Thymus (tissue), 11 donors: ENCODE measurements around the gene TMED9. TPM values are rescaled to one million over a fixed set of nuclear protein-coding genes. Genes with fewer than 3 reads are reported as not detected.
"Not testable (repeated sequence)": the region's sequence is repeated elsewhere in the genome, so short reads cannot be mapped to it uniquely, and the experiment has no call there.

Experiments
- DNase-seq, 9 donors: peaks; one replicate each; pipeline ENCODE4 v3.0.0-alpha.2; 2013; ENCODE audit warnings: low spot score in 9 of 9, low read depth in 6 of 9, missing footprints in 1 of 9
- H3K27ac ChIP-seq, 2 donors: one replicate each; pipeline ENCODE4 v1.5.1; 2013; ENCODE audit warnings: control low read depth in 1 of 2, low read depth in 1 of 2, low read length in 1 of 2, mild to moderate bottlenecking in 1 of 2, moderate library complexity in 1 of 2
- H3K27me3 ChIP-seq, 2 donors: one replicate each; pipeline ENCODE4 v1.5.1; 2013; ENCODE audit warnings: low read length in 1 of 2; ENCODE audit not compliant: control insufficient read depth in 2 of 2, insufficient read depth in 1 of 2
- H3K36me3 ChIP-seq, 2 donors: one replicate each; pipeline ENCODE4 v1.5.1; 2013; ENCODE audit warnings: low read length in 1 of 2, mild to moderate bottlenecking in 1 of 2, moderate library complexity in 1 of 2; ENCODE audit not compliant: control insufficient read depth in 2 of 2, insufficient read depth in 2 of 2
- H3K4me1 ChIP-seq, 2 donors: one replicate each; pipeline ENCODE4 v1.5.1; 2013; ENCODE audit warnings: low read length in 2 of 2; ENCODE audit not compliant: control insufficient read depth in 2 of 2, insufficient read depth in 2 of 2
- H3K4me3 ChIP-seq, 2 donors: one replicate each; pipeline ENCODE4 v1.5.1; 2013; ENCODE audit warnings: low read length in 2 of 2, control low read depth in 1 of 2, mild to moderate bottlenecking in 1 of 2
- H3K9me3 ChIP-seq, 2 donors: one replicate each; pipeline ENCODE4 v1.5.1; 2013; ENCODE audit warnings: low read length in 1 of 2, mild to moderate bottlenecking in 1 of 2; ENCODE audit not compliant: control insufficient read depth in 2 of 2, insufficient read depth in 1 of 2
- WGBS: extraction: QIAGEN DNeasy Blood & Tissue Kit; methylation state at CpG from one replicate; pipeline ENCODE4 v1.1.7; 2013; 5-methylcytosine and 5-hydroxymethylcytosine counted together
- polyA plus RNA-seq: library from polyadenylated mRNA; stranded (reverse); fragments of 200-250 nt; gene quantifications from one replicate; pipeline ENCODE4 v1.2.3, GENCODE V29; 2013
- total RNA-seq: library from RNA; stranded (reverse); fragments of 120-200 nt; gene quantifications from one replicate; pipeline ENCODE4 v1.2.4, GENCODE V29; 2013
- donor health status: healthy.

The TMED9 gene
- total and polyA plus RNA-seq, 2 donors: 37.9 to 104 TPM

DNA sequence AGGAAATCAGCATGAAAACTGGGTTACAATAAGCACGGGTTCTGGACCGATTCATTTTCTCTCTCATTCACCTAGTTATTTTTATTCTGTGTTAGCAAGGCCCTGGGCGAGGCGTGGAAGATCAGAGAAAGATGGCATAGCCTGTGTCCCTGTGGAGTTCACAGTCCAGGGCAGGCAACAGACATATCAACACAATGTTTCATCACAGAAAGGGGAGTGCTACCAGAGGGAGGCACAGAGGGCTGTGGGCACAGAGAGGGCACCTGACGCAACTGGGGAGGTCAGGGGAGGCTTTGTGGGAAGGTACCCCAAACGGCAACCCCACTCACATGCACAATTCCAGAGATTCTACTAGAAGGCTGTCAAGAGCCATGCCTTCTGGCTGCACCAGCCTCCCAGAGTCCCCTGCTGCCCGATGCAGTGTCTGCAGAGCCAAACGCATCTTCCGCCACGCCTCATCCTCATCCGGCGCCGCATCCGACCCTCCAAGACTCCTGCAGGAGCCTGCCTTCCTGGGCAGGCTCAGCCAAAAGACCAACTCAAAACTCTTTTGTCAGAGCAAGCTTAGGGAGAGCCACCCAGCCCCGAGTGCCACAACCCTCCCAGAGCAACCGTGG lies 39.1 kb upstream of the TMED9 start:
- WGBS: 90% methylated on average over 16 of the region's 16 CpGs
- Histone ChIP-seq H3K27me3 (no peaks in the 10 kb centered on the region), H3K27ac (no peak overlapping the region), H3K9me3 (no peaks in the 10 kb centered on the region), H3K4me1 (peaks cover 9 to 24% of the 10 kb centered on the region in 2 donors), H3K36me3 (peaks cover 8 to 28% of the 10 kb centered on the region in 2 donors), H3K4me3 (peak overlapping the region; percentile 62 to 74)
- DNase-seq: no peak

DNA sequence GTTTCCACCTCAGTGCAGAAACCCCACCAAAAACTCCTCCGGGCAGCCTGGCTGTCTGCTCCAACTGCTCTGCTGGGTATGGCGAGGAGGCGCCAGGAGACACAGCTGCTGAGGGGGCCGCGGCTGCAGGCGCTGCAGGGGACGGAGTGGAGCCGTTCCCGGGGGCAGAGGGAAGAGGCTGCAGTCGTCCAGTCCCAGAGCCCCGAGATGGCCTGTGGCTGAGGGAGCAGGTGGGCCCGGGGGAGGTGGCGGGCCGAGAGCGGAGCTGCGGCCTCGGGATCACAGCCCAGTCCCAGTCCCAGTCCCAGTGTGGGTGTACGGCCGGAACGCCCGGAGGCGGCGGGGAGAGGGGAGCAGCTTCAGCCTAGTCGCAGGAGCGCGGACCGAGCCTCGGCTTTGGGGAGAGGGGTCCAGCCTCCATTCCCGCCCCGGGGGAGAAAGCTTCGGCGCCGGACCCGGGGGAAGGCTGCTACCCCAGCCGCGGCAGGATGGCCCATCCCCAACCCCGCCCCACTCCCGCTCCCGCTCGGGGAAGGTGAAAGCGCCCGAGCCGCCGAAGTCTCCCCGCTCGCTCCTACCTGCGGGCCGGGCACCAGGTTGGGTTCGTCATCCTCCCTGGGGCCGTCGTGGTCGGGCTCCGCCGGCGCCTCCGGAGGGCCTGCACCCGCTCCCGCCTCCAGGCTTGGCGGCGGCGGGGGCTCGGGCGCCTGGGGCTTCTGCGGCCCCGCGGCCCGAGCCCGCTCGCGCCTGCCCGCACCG lies 38.2 kb upstream of the TMED9 start:
- Histone ChIP-seq H3K4me1 (peaks cover 9 to 24% of the 10 kb centered on the region in 2 donors), H3K27ac (peak overlapping the region in 1 of 2 donors; percentile 22), H3K9me3 (no peaks in the 10 kb centered on the region), H3K4me3 (peak overlapping the region; percentile 62 to 74), H3K36me3 (peaks cover 8 to 28% of the 10 kb centered on the region in 2 donors), H3K27me3 (no peaks in the 10 kb centered on the region)
- DNase-seq: peak in 4 of 9 donors; percentile 10 to 51 (median 25)
- under 1% methylated on average over 72 of the region's 72 CpGs for WGBS

DNA sequence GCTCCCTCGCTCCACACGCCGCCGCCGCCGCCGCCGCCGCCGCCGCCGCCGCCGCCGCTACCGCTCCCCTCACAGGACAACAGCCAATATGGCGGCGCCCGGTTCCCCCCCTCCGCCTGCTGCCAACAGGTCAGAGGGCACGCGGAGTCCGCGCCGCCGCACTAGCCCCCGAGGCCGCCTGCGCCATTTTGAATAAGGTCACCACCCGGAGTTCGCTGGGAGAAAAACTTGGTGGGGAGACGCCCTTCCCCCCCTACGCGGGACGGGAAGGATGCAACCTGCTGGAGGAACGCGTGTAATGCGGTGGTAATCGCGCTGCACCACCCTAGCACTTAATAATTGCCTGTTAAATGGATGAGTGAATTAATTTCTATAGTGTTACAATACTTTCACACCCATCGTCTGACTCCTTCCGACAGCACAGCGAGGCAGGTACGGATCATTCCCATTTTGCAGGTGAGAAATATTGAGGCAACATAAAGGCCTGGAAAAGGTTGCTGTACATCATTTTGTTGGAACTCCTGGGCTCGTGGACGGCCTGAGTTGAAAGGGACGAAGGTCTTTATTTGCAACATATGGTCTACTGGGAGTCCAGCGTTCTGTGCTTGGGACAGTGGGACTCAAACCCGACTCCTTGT lies 37.4 kb upstream of the TMED9 start, which contains the start of gene FAM193B:
FAM193B (minus strand) TSS at position 90 of the 638 bp plus-strand sequence. CDS start 105 bp downstream, outside the sequence.
- H3K4me3 ChIP-seq: peak within 1 kb of the TSS; percentile 62 to 74
- WGBS: 11% methylated on average over 49 of the region's 49 CpGs
- DNase-seq: peak; percentile 70 to 95 (median 85)

DNA sequence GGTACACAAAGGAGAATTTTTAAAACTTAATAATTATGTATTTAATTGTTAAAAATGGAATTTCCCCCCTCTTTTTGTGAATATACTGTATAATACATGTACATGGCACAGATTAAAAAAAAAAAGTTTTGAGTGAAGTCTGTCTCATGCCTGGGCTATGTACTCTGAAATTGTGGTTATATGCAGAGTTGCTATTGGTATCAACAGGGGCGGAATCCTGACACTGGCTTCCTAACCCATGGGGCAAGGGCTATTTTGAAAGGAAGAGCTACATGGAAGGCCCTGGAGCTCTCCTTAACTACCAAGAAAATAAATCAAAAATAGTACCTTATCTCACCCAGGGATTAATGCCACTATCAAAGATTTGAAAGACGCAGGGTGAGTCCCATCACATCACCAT lies 36.8 kb upstream of the TMED9 start:
- Histone ChIP-seq H3K27me3 (no peaks in the 10 kb centered on the region), H3K27ac (no peak overlapping the region), H3K9me3 (no peaks in the 10 kb centered on the region), H3K4me1 (peaks cover 9 to 24% of the 10 kb centered on the region in 2 donors), H3K36me3 (peaks cover 5 to 22% of the 10 kb centered on the region in 2 donors), H3K4me3 (no peak overlapping the region)
- no peak for DNase-seq
- WGBS: over 99% methylated on average over 2 of the region's 2 CpGs

More for the DNA sequence above, 37.4 kb upstream of the TMED9 start, which contains the start of gene FAM193B:
- peaks cover 9 to 24% of the 10 kb centered on the region in 2 donors for H3K4me1 ChIP-seq
- peaks cover 6 to 25% of the 10 kb centered on the region in 2 donors for H3K36me3 ChIP-seq
- H3K27me3 ChIP-seq: no peaks in the 10 kb centered on the region
- no peaks in the 10 kb centered on the region for H3K9me3 ChIP-seq
- peak within 1 kb of the TSS in 1 of 2 donors; percentile 39 for H3K27ac ChIP-seq

DNA sequence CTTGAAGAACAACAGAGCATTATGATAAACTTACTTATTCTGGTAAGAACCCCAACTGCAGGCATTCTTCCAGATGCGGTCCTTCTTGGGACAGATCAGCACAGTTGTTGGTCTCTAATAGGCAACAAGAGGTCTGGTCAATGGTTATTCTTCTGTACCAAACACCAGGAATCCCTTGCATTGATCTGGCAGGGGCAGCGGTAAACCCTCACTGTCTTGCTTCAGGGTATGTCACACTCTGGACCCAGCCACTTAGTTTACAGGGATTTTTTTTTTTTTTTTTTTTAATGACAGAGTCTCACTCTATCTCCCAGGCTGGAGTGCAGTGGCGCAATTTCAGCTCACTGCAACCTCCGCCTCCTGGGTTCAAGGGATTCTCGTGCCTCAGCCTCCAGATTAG lies 36.3 kb upstream of the TMED9 start:
- Histone ChIP-seq H3K36me3 (peaks cover 5 to 17% of the 10 kb centered on the region in 2 donors), H3K27ac (no peak overlapping the region), H3K4me1 (peaks cover 9 to 24% of the 10 kb centered on the region in 2 donors), H3K9me3 (no peaks in the 10 kb centered on the region), H3K4me3 (no peak overlapping the region), H3K27me3 (no peaks in the 10 kb centered on the region)
- WGBS: 98% methylated on average over 5 of the region's 5 CpGs
- no peak for DNase-seq

DNA sequence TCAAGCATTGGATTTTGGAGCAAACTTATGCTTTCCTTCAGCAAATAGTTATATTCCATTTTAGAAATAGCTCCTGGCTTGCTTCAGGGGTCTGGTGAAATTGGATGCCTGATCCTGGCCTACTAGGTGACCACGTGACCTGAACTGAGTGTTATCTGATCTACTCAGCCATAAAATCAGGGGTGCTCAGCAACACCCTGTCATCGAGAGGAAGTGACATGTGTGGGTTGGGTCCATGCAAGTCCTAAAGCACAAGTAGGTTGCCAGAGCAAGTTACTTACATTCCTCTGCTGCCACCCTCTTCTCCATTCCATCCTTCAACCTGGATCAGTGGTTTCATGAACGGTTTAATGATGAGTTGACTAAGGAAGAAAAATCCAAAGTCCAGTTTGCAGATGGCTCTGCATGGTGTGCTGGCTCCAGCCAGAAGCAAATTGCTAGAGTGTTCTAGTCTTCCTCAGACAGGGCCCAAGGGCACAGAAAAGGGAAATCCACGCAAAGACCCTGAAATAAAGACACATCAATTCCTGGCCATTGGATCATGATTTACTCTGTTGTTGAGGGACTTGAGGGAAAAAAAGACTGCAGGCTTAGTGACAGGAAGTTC lies 34.9 kb upstream of the TMED9 start:
- Histone ChIP-seq H3K4me1 (peaks cover 9 to 24% of the 10 kb centered on the region in 2 donors), H3K27me3 (no peaks in the 10 kb centered on the region), H3K36me3 (peaks cover 4 to 5% of the 10 kb centered on the region in 2 donors), H3K9me3 (no peaks in the 10 kb centered on the region), H3K4me3 (no peak overlapping the region), H3K27ac (no peak overlapping the region)
- peak in 1 of 9 donors; percentile 14 for DNase-seq
- WGBS: 60% methylated on average over 4 of the region's 4 CpGs

DNA sequence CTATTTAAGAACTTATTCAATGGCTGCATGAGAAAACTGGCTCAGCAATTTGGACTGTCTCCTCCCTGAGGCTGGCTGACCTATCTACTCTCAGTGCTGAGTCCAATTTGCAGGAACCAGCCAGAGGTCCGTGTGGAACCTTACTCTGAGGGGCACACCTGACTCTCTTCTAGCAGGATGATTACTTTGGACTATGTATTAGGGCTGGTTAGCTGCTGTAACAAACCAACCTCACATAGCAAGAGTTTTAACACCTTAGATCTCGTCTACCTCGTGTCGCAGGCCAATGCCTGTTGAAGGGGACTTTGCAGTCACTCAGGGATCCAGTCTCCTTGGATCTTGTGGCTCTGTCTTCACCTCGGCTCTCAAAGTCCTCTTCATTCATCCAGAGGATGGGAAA lies 34.2 kb upstream of the TMED9 start:
- Histone ChIP-seq H3K27me3 (no peaks in the 10 kb centered on the region), H3K9me3 (no peaks in the 10 kb centered on the region), H3K4me3 (no peak overlapping the region), H3K27ac (no peak overlapping the region), H3K36me3 (no peaks in the 10 kb centered on the region), H3K4me1 (peaks cover 8 to 20% of the 10 kb centered on the region in 2 donors)
- 97% methylated on average over 5 of the region's 5 CpGs for whole genome bisulfite sequencing
- DNase-seq: no peak

DNA sequence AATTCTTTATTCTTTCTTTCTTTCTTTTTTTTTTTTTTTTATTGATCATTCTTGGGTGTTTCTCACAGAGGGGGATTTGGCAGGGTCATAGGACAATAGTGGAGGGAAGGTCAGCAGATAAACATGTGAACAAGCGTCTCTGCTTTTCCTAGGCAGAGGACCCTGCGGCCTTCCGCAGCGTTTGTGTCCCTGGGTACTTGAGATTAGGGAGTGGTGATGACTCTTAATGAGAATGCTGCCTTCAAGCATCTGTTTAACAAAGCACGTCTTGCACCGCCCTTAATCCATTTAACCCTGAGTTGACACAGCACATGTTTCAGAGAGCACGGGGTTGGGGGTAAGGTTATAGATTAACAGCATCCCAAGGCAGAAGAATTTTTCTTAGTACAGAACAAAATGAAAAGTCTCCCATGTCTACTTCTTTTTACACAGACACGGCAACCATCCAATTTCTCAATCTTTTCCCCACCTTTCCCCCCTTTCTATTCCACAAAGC lies 32.5 kb upstream of the TMED9 start:
- not testable (repeated sequence) for H3K4me3 ChIP-seq, H3K27ac ChIP-seq, H3K27me3 ChIP-seq, H3K36me3 ChIP-seq, H3K9me3 ChIP-seq, DNase-seq
- peaks cover 0 to 11% of the 10 kb centered on the region in 2 donors for H3K4me1 ChIP-seq
- 84% methylated on average over 7 of the region's 8 CpGs for WGBS
